ENCODE results near the gene ATP2C1.

GRCh38 chr3:130981469-130981868 is 87.6 kb downstream of the ATP2C1 start:
- TF ChIP-seq, protein P1, sequence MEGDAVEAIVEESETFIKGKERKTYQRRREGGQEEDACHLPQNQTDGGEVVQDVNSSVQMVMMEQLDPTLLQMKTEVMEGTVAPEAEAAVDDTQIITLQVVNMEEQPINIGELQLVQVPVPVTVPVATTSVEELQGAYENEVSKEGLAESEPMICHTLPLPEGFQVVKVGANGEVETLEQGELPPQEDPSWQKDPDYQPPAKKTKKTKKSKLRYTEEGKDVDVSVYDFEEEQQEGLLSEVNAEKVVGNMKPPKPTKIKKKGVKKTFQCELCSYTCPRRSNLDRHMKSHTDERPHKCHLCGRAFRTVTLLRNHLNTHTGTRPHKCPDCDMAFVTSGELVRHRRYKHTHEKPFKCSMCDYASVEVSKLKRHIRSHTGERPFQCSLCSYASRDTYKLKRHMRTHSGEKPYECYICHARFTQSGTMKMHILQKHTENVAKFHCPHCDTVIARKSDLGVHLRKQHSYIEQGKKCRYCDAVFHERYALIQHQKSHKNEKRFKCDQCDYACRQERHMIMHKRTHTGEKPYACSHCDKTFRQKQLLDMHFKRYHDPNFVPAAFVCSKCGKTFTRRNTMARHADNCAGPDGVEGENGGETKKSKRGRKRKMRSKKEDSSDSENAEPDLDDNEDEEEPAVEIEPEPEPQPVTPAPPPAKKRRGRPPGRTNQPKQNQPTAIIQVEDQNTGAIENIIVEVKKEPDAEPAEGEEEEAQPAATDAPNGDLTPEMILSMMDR (IDR thresholded peaks at IDR 0.05; ENCODE audit: poor library complexity), result no peak
- TF ChIP-seq EZH2phosphoT487 (IDR thresholded peaks at IDR 0.05; ENCODE audit: low read depth, severe bottlenecking, unreplicated experiment), result no peak
- no peak for TF ChIP-seq EZH2 (IDR thresholded peaks at IDR 0.05; ENCODE audit: borderline replicate concordance)

Measured in hepatocyte (in vitro differentiated cells).